ENCODE results near the gene SCGN.

SCGN gene

DNA sequence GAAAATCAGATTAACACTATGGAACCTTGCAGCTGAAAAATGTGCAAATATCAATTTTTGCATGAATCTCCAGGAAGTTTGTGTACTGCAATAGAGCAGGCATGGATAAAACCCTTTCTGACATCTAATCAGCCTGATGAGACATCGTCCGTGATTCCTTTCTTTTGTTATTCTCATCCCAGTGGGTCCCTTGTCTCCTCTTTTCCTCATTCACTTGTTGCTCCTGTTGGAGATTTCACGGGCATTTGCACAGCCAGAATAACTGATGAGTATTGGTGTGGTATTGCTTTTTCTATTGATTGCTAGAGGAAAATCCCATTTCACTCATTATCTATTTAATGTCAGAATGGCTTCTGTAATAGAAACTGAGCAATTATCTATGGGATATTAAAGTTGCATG is 39.9 kb downstream of the SCGN start:
- DNase-seq, result no peak

- DNase-seq, result no peak
Observed at GRCh38 chr6:25692472-25692871, 40.5 kb downstream of the SCGN start.

DNA sequence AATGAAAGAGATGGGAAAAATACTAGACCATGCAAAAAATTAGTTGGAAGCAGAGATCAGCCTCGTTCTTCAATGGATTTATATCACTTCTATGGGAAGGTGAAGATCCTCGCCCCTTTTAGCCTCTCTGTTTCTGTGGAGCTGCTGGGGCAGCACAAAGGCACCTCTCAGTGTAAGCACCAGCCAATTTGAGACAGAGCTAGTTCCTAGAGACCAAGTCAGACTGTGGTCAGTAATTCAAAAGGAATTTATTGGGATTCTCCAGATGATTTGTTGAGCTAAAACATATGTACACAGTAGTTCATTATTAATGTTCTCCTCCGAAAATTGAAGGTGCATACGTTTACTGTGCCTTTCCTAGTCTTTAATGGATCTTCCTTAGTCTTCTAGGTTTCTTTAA is 42.4 kb downstream of the SCGN start:
- DNase-seq, result no peak

DNA sequence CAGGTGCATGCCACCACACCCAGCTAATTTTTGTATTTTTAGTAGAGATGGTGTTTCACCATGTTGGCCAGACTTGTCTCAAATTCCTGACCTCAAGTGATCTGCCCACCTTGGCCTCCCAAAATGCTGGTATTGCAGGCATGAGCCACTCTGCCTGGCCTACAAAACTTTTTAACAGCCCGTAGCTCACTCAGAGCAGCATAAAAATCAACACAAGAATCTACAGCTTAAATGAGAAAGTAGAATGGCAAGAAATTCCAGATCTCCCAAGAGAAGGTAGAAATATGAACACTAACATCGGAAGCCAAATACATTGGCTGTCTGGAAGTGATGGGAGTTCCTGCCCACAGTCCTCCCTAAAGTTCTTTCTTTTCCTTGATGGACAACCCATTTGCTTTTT is 43.7 kb downstream of the SCGN start:
- DNase-seq, result no peak

DNA sequence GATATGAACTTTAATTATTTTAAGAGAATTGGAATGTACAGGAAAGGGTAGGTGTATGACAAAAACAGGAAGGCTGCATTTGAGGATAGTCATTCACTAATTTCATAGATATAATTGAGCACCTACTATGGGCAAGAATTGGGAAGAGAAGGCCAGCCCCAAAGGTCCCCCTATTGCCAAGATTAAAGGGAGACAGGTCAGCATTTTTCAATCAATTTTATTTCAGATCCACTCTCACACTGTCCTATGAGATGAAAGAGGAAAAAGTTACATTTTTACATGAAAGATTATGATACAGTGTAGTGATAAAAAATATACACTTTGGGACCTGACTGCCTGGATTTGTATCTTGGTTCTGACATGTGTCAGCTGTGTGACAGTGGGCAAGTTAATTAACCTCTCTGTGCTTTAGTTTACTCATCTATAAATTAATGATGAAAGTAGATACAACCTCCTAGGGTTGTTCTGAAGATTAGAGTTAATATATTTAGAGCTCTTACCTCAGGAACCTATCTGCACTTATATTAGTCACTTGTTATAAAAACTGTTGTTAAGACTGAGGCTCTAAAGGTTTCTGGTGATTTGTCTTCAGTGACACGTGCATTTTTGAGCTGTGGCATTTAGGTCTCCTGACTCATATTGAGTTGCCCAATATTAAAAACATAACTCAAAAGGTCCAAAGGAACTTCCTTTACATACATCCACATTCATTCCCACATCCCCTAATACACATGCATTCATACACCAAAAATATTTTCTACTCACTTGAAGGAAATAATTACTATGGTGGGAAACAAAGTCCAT is 45.7 kb downstream of the SCGN start:
- DNase-seq, result no peak

- no peak for DNase-seq
Observed at GRCh38 chr6:25698631-25699030, 46.6 kb downstream of the SCGN start.

DNA sequence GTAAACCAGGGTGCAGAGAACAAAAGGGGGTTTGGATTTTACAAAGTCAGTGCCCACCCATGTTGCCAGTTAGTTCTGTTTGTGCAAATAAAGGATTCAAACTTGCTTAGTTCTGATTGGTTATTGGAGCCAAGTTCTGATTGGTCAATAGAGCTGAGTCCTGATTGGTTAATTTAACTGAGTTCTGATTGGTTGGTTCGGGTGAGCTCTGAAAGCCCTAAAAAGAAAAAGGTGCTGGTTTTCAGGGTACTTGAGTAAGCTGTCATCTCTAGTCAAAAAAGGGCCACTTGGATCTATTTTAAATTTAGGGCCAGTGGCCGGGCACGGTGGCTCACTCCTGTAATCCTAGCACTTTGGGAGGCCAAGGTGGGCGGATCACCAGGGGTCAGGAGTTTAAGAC is 47.6 kb downstream of the SCGN start:
- no peak for DNase-seq

- DNase-seq, result no peak
Observed at GRCh38 chr6:25700761-25701160, 48.7 kb downstream of the SCGN start.

DNA sequence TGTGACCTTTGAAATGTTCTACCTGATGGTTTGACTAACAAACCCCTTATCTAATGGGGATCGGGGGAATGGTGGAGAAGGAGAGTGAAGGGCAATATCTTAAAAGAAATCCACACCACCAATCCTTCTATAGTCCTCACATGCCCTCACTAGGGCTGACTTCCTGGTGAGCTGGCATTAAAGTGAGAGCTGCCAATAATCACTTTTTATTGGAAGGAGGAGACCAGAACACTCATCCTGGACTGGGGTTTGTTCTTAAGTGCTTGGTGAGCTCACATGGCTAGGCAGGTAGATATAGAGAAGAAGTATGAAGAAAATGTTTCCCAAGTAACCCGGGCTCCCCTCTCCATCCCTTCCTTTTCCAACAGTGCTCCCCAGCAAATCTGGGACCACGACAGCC is 49.8 kb downstream of the SCGN start:
- DNase-seq, result no peak

DNA sequence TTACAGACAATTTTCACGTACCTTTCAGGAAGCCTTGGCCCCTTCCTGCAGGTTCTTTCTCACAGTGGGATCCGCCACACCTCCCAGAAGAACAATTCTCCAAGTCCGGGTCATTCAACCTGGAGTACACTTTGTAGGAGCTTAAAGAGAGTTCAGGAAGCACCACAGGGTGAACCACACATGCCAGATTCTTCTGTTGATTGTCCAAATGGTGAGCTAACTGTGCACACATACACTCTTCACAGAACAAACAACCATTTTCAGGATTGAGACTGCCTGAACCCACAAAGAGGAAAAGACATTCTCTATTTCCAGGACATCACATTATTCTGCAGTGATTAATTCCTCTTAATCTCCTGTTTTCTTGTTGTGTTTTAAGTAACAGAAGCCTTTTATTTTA is 51.0 kb downstream of the SCGN start:
- DNase-seq, result no peak

- DNase-seq, result no peak
Observed at GRCh38 chr6:25704001-25704400, 52.0 kb downstream of the SCGN start.

- DNase-seq, result no peak
Observed at GRCh38 chr6:25706314-25707014, 54.4 kb downstream of the SCGN start.

GRCh38 chr6:25709761-25710160 is 57.7 kb downstream of the SCGN start:
- DNase-seq, result no peak

DNA sequence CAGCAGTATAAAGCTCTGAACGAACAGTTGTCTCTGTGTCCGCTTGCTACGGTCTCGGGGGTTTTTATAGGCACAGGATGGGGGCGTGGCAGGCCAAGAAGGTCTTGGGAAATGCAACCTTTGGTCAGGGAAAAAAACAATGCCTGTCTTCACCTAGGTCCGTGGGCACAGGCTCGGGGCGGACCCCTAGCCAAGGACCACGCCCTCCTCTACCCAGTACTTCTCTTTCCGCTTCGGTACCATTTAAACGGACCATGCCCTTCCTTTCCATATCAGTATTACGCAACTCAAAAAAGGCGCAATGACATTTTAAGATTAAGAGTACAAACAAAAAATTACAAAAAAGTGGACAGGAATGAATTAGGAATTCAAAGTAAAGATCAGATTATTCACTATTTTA is 58.3 kb downstream of the SCGN start:
- no peak for DNase-seq

- no peak for DNase-seq
Observed at GRCh38 chr6:25713824-25714223, 61.8 kb downstream of the SCGN start.

- DNase-seq, result no peak
Observed at GRCh38 chr6:25714765-25715164, 62.8 kb downstream of the SCGN start.

DNA sequence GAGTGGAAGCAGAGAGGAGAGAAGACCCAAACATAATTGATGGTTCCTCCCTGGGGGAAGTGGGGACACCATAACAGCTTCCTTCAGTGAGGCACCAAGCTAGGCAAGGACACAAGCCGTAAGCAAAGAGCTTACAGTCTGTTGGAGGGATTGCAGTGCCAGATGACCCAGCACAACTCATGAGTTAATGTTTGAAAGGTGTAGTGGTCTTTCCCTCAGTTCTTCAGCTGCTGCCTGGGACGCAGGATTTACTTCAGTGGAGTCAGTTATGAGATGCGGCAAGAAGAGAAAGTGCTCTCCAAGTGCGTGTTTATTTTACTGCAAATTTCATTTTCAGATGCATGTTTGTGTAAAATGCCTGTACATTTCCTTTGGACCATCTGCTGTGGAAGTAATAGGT is 63.8 kb downstream of the SCGN start:
- DNase-seq, result no peak

- DNase-seq, result no peak
Observed at GRCh38 chr6:25717866-25718740, 66.1 kb downstream of the SCGN start.

DNA sequence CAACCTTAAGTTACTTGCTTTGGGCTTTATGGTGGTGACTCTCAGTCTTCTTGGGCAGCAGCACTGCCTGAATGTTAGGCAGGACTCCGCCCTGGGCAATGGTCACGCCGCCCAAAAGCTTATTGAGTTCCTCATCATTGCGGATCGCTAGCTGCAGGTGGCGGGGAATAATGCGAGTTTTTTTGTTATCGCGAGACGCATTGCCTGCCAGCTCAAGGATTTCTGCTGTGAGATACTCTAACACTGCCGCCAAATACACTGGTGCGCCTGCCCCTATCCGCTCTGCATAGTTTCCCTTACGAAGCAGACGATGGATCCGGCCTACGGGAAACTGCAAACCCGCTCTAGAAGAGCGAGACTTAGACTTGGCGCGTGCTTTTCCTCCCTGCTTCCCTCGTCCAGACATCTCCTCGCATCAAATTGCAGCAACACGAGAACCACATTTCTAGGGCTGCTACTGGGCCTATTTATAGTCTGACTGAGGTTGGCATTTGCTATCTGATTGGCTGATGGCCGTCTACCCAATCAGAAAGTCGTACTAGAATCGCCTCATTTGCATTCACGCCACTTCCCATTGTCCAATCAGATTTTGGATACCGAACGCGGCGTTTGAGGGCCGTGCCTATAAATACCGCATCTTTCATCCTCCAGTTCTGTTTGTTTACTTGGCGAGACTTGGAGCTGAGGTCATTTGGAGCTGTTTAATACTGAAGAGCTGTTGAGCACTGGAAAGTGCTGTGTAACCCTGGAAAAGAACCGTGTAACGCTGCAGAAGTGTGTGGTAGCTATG is 74.3 kb downstream of the SCGN start:
- DNase-seq, result no peak

DNA sequence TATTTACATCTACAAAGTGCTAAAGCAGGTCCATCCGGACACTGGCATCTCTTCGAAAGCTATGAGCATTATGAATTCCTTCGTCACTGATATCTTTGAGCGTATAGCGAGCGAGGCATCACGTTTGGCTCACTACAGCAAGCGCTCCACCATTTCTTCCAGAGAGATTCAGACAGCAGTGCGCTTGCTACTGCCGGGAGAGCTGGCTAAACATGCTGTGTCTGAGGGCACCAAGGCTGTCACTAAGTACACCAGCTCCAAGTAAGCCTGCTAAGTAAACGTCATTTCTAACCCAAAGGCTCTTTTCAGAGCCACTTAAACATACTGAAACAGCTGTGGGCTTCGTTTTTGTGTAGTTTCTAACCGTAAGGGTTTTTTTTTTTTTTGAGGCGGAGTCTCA is 75.0 kb downstream of the SCGN start:
- no peak for DNase-seq

DNA sequence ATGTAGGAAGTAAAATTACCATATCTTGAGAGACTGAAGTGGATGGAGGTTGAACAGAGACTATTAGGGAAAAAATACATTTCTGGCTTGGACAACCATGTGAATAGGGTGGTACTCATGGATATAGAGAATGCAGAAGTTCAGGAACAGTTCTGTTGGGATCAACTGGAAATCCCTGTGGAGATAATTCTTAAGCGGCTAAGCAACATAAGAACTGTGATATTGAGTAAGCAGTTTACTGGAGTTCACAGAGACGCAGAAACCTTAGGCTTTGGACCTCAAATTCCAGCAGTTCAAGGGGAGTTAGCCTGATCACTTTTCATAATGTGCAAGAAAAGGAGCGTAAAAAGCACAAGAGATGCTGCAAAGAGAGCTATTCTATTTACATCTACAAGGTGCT is 78.9 kb downstream of the SCGN start:
- no peak for DNase-seq

DNA sequence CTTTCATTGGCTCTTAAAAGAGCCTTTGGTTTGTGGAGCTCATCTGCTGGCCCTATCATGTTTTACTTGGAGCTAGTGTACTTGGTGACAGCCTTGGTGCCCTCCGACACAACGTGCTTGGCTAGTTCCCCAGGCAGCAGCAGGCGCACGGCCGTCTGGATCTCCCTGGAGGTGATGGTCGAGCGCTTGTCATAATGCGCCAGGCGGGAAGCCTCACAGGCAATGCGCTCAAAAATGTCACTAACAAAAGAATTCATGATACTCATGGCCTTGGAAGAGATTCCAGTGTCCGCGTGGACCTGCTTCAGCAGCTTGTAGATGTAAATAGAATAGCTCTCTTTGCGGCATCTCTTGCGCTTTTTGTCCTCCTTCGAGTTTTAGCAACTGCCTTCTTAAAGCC is 79.7 kb downstream of the SCGN start:
- DNase-seq, result no peak
